Tibial nerve (tissue), 4 donors: ENCODE results near the gene NTM. TPM values are rescaled to one million over a fixed set of nuclear protein-coding genes. Genes with fewer than 3 reads are reported as not detected.
"Not testable (repeated sequence)": the region's sequence is repeated elsewhere in the genome, so short reads cannot be mapped to it uniquely, and the experiment has no call there.

Experiments used
- DNase-seq, 2 donors: peaks; one replicate each; pipeline ENCODE4 v3.0.0-alpha.2; 2019; ENCODE audit warnings: low spot score in 2 of 2
- H3K27ac ChIP-seq, 4 donors: fragments of 200-600 bp; sonication (generic) in 3 of 4; one replicate each; pipeline ENCODE4 v1.5.1; 2017 to 2019; ENCODE audit warnings: mild to moderate bottlenecking in 1 of 4
- H3K27me3 ChIP-seq, 2 donors: fragments of 200-600 bp; sonication (generic) in 1 of 2; one replicate each; pipeline versions ENCODE4 v1.5.1 to v1.6.0; 2017 to 2019
- H3K36me3 ChIP-seq, 3 donors: fragments of 200-600 bp; sonication (generic); one replicate each; pipeline ENCODE4 v1.5.1; 2018 to 2019
- H3K4me1 ChIP-seq, 4 donors: fragments of 200-600 bp; sonication (generic) in 3 of 4; one replicate each; pipeline ENCODE4 v1.5.1; 2017 to 2019
- H3K4me3 ChIP-seq, 4 donors: fragments of 200-600 bp; sonication (generic) in 3 of 4; one replicate each; pipeline ENCODE4 v1.5.1; 2017 to 2019; ENCODE audit warnings: mild to moderate bottlenecking in 1 of 4, moderate library complexity in 1 of 4
- H3K9me3 ChIP-seq, 4 donors: fragments of 200-600 bp; sonication (generic) in 3 of 4; one replicate each; pipeline ENCODE4 v1.5.1; 2017 to 2019
- CTCF ChIP-seq, 5 experiments: fragments of 200-600 bp in 3 of 5; fragments of 450-650 bp in 2 of 5; sonication (generic) in 3 of 5; IDR thresholded peaks; one replicate each; pipeline ENCODE4 v1.5.1; 2016 to 2019; ENCODE audit warnings: antibody characterized with exemption in 5 of 5, mild to moderate bottlenecking in 3 of 5, moderate library complexity in 2 of 5
- EP300 ChIP-seq, 2 donors: sonication (generic); formaldehyde crosslinking; IDR thresholded peaks; one replicate each; pipeline ENCODE4 v1.6.1; 2017; ENCODE audit warnings: antibody characterized with exemption in 2 of 2, mild to moderate bottlenecking in 1 of 2
- POLR2A ChIP-seq, 2 donors: fragments of 450-650 bp; IDR thresholded peaks; one replicate each; pipeline ENCODE4 v1.6.1; 2017; ENCODE audit warnings: antibody characterized with exemption in 2 of 2, mild to moderate bottlenecking in 2 of 2, moderate library complexity in 2 of 2
- WGBS, 2 donors: methylation state at CpG; one replicate each; pipeline ENCODE4 v1.1.5; 2018; 5-methylcytosine and 5-hydroxymethylcytosine counted together
- total RNA-seq, 4 donors: library from RNA; depleted of rRNA; stranded (reverse); fragments of >200 nt; gene quantifications; one replicate each; pipeline ENCODE4 v1.1.0, GENCODE V29; 2016

The NTM gene
- total RNA-seq, 4 donors from 2014 or later: 3.7 to 11.4 (median 10.8) TPM

GRCh38 chr11:132358573-132358953 lies 988.1 kb downstream of the NTM start:
- no peaks in the 10 kb centered on the region for H3K4me1 ChIP-seq
- DNase-seq: no peak
- no peaks in the 10 kb centered on the region for H3K27me3 ChIP-seq
- TF ChIP-seq POLR2A (IDR thresholded peaks at IDR 0.05) (no peak), CTCF (IDR thresholded peaks at IDR 0.05) (no peak)
- WGBS, 2 donors: 71 to 73% methylated on average over 4 of the region's 4 CpGs
- H3K9me3 ChIP-seq: peaks cover 0 to 3% (median 0%) of the 10 kb centered on the region in 4 donors
- no peak overlapping the region for H3K27ac ChIP-seq
- H3K36me3 ChIP-seq: no peaks in the 10 kb centered on the region
- no peak overlapping the region for H3K4me3 ChIP-seq

GRCh38 chr11:132361011-132361550 lies 990.7 kb downstream of the NTM start:
- 79 to 82% methylated on average over 8 of the region's 8 CpGs for WGBS, 2 donors
- TF ChIP-seq CTCF (IDR thresholded peaks at IDR 0.05): no peak
- no peak for TF ChIP-seq POLR2A (IDR thresholded peaks at IDR 0.05)
- TF ChIP-seq EP300 (IDR thresholded peaks at IDR 0.05): no peak
- no peak overlapping the region for H3K27ac ChIP-seq
- H3K4me1 ChIP-seq: no peaks in the 10 kb centered on the region
- no peak overlapping the region for H3K4me3 ChIP-seq
- no peaks in the 10 kb centered on the region for H3K36me3 ChIP-seq
- peaks cover 0 to 3% (median 0%) of the 10 kb centered on the region in 4 donors for H3K9me3 ChIP-seq
- no peaks in the 10 kb centered on the region for H3K27me3 ChIP-seq
- no peak for DNase-seq

- Histone ChIP-seq H3K27ac (no peak overlapping the region), H3K9me3 (peaks cover 0 to 7% (median 0%) of the 10 kb centered on the region in 4 donors), H3K4me1 (no peaks in the 10 kb centered on the region), H3K36me3 (no peaks in the 10 kb centered on the region), H3K27me3 (no peaks in the 10 kb centered on the region), H3K4me3 (no peak overlapping the region)
- TF ChIP-seq POLR2A (IDR thresholded peaks at IDR 0.05): no peak
- no peak for TF ChIP-seq CTCF (IDR thresholded peaks at IDR 0.05)
- TF ChIP-seq EP300 (IDR thresholded peaks at IDR 0.05): no peak
- DNase-seq: no peak
- 94 to 95% methylated on average over 3 of the region's 3 CpGs for WGBS, 2 donors
Measured at GRCh38 chr11:132365650-132366049, 995.2 kb downstream of the NTM start.

GRCh38 chr11:132367293-132367692 lies 996.9 kb downstream of the NTM start:
- Histone ChIP-seq H3K9me3 (peaks cover 0 to 3% (median 0%) of the 10 kb centered on the region in 4 donors), H3K27ac (no peak overlapping the region), H3K4me1 (no peaks in the 10 kb centered on the region), H3K36me3 (no peaks in the 10 kb centered on the region), H3K4me3 (no peak overlapping the region), H3K27me3 (no peaks in the 10 kb centered on the region)
- TF ChIP-seq EP300 (IDR thresholded peaks at IDR 0.05) (no peak), CTCF (IDR thresholded peaks at IDR 0.05) (no peak), POLR2A (IDR thresholded peaks at IDR 0.05) (no peak)
- no peak for DNase-seq
- WGBS, 2 donors: 92 to 95% methylated on average over 3 of the region's 3 CpGs

GRCh38 chr11:132370114-132370513 lies 999.7 kb downstream of the NTM start:
- not testable (repeated sequence) for H3K27ac ChIP-seq, H3K27me3 ChIP-seq, DNase-seq, H3K4me1 ChIP-seq, H3K4me3 ChIP-seq, H3K36me3 ChIP-seq, H3K9me3 ChIP-seq
